ENCODE measurements around the gene DIPK1B.

The DIPK1B gene

DNA sequence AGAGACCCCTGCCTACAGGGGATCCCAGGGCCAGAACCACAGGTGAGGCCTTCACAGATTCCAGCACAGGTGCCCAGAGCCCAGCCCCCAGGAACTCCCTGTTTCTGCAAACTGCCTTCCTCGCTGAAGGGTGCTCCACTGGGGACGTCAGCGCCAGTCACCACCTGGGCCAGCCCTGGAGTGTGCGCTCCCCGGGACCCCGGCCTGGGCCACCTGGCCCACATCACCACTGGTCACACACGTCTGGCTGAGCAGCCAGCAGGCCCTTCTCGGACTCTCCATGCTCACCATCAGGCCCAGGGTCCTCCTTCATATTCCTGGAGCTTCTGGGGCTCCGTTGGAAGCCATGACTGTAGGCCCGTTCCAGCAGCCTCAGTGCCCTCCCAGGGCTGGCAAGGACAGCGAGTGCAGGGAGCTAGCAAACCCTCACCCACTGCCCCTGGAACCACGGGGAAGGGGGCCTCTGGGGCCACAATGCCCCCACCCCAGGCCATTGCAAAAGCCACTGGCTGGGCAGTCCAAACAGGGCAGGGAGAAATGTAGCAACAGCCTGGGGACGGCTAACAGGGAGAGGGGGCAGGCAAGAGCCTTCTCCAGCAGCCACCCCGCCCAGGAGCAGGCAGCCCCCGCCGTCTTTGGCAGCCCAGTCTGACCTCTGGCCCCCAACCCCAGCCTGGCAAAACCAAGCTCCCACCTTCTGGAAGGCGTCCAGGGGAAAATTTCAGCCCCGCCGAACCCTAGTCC, 26.4 kb upstream of the DIPK1B start:
- no peak for DNase-seq (ENCODE audit: low spot score)
- TF ChIP-seq, protein P1, sequence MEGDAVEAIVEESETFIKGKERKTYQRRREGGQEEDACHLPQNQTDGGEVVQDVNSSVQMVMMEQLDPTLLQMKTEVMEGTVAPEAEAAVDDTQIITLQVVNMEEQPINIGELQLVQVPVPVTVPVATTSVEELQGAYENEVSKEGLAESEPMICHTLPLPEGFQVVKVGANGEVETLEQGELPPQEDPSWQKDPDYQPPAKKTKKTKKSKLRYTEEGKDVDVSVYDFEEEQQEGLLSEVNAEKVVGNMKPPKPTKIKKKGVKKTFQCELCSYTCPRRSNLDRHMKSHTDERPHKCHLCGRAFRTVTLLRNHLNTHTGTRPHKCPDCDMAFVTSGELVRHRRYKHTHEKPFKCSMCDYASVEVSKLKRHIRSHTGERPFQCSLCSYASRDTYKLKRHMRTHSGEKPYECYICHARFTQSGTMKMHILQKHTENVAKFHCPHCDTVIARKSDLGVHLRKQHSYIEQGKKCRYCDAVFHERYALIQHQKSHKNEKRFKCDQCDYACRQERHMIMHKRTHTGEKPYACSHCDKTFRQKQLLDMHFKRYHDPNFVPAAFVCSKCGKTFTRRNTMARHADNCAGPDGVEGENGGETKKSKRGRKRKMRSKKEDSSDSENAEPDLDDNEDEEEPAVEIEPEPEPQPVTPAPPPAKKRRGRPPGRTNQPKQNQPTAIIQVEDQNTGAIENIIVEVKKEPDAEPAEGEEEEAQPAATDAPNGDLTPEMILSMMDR (IDR thresholded peaks at IDR 0.05; ENCODE audit: extremely low read depth, missing control alignments): no peak

DNA sequence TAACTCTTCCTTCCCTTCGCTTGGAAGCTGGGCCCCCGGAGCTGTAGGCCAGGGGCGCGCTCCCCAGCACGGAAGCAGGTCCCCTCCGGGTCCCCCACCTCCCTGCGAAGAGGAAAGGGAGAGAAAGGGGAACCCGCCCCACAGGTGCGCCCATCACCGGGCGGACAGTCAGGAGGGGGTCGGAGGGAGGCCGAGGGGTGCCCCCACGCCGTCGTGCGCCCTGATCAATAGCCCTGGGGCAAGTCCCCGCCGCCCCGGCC, 25.9 kb upstream of the DIPK1B start:
- DNase-seq (ENCODE audit: low spot score): no peak
- TF ChIP-seq, protein P1 (IDR thresholded peaks at IDR 0.05; ENCODE audit: extremely low read depth, missing control alignments): no peak

DNA sequence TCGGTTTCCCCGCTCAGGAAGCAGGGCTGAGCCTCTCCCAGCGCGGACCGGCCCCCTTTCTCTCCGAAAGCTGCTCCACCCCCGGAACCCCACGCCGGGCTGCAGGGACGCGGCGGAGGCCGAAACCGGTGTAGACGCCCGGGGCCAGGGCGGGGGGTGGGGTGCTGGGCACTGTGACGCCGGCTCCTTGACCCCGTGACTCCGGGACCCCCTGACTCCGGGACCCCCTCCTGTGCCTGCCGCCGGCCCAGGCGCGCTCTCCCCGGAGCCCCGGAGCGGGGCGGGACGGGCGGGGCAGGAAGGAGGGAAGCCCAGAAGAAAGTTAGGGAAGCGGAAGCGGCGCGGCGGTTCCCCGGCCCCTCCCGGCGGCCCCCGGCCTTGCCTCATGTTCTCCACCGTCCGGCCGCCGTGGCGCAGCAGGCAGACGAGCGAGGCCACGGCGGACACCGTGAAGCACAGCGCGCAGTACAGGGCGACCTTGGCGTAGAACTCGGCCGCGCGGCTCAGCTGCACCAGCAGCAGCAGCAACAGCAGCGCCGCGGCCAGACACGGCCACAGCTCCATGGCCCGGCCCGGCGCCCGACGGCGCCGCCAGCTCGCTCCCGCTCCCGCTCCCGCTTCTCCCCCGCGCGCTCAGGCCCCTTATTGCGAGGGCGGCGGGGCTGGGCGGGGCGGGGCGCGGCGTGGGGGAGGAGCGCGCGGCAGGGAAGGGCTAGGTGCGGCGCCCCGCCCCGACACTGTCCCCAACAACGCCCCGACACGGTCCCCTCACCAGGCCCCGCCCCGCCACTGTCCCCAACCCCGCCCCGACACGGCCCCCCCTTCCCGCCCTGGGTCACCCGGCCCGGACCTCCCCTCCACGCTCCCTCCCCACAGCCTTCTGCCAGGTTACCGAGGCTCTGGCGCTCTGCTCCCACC, 25.3 kb upstream of the DIPK1B start, which contains the start of gene AGPAT2:
AGPAT2 (minus strand) TSS at position 664 of the 918 bp plus-strand sequence; CDS start at position 564, 100 bp downstream.
- TF ChIP-seq, protein P1 (IDR thresholded peaks at IDR 0.05; ENCODE audit: extremely low read depth, missing control alignments): no peak
- peak; percentile 99 for DNase-seq (ENCODE audit: low spot score)

DNA sequence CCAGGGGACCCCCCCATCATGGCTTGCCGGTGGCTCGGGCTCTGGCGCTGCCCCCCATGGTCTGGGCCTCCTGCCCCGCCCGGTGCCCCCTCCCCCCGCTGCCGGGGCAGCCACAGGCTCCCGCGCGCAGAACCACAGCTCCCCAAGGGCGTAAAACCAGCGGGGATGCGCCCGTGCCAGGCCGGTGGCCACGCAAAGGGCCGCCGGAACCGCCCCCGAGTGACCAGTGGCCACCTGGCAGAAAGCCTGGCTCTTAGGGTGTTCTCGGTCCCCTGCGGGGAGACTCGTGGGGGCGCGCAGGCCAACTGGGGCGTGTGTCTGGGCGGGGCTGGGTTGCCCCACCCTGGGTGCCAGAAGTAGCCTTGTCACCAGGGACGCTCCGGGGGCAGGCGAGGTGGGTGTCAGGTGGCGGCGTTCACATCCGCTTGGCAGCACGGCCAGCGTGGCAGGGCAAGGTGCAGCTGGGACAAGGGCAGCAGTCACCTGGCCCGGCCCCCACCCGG, 24.6 kb upstream of the DIPK1B start:
- TF ChIP-seq, protein P1 (IDR thresholded peaks at IDR 0.05; ENCODE audit: extremely low read depth, missing control alignments): no peak

DNA sequence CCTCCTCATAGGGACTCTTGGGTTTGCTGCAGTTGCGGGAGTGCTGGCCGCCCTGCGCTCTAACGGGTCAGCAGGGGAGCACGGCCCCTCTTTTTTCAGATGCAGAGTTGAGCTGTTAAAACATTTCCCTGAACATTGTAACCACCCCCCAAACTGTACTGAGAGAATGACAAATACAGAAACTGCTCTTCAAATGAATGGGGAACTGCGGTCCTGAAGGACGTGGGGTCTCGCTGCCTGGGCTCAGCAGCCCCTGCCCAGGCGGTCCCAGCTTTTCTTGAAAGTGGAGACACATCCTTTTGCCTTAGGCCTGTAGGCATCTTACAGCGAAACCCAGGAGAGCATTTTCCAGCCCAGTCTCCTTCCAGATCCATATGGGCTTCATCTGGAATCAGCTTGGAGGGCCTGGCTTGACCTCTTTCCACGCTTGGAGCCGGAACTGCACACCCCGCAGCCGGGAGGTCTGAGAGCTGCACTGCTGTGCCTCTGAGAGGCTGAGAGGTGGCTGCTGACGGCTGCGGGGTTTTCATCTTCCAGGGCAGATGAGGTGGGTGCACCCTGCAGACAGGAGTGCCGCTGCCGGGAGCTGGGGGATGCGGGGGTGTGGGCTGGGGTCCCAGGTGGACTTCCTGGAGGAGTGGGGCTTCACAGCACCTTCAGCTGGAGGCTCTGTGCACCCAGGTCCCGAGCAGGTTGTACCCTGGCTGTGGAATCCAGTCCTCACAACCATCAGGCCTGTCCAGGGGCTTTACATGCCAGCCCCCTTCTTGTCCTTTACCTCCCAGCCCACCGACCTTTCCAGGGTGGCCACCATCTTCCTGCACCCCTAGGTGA, 23.9 kb upstream of the DIPK1B start:
- TF ChIP-seq, protein P1 (IDR thresholded peaks at IDR 0.05; ENCODE audit: extremely low read depth, missing control alignments): no peak
- peak; percentile 81 for DNase-seq (ENCODE audit: low spot score)

More for the DNA sequence above, 24.6 kb upstream of the DIPK1B start:
- DNase-seq (ENCODE audit: low spot score): no peak

DNA sequence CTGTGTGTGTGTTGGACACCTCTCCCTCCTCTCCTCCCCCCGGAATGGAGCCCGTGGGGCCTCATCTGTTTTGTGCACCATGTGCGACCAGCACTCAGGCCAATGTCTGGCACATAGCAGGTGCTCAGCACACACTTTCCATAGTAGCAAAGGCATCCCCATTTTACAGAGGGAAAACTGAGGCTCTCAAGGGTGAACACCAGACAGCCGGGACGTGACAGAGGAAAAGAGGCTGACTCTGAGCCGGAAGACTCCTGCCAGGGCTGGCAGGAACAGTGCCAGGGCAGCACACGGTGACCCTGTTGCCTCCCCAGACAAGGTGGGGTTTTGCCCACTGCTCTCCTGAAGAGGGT, 23.3 kb upstream of the DIPK1B start:
- TF ChIP-seq, protein P1 (IDR thresholded peaks at IDR 0.05; ENCODE audit: extremely low read depth, missing control alignments): no peak
- no peak for DNase-seq (ENCODE audit: low spot score)
